GM20000 (cell line): ENCODE measurements around the gene PTPN5.
A peak's percentile ranks its signal among the peaks of the same experiment; 100 is the strongest.
"Not testable (repeated sequence)": the region's sequence is repeated elsewhere in the genome, so short reads cannot be mapped to it uniquely, and the experiment has no call there.

ENCODE experiments used
- DNase-seq: peaks from one replicate; pipeline ENCODE4 v3.0.0; 2012; ENCODE audit warnings: low spot score
- CTCF ChIP-seq: IDR thresholded peaks from 2 replicates; pipeline ENCODE4 v1.5.1; 2012; ENCODE audit warnings: mild to moderate bottlenecking, control low read depth; ENCODE audit errors: extremely low read depth, missing control alignments

Gene PTPN5

GRCh38 chr11:18791207-18791968 lies at the start of gene PTPN5:
Gene PTPN5 (minus strand): TSS chr11:18791798. CDS start chr11:18771958, 19,840 bp downstream.
- no peak for DNase-seq

GRCh38 chr11:18836417-18836816 lies 44.8 kb upstream of the PTPN5 start:
- DNase-seq, result no peak
- no peak for TF ChIP-seq CTCF

More at GRCh38 chr11:18791207-18791968, at the start of gene PTPN5:
- TF ChIP-seq CTCF, result no peak

GRCh38 chr11:18834754-18835466 lies 43.3 kb upstream of the PTPN5 start:
- no peak for TF ChIP-seq CTCF
- DNase-seq, result no peak

GRCh38 chr11:18820160-18820559 lies 28.6 kb upstream of the PTPN5 start:
- DNase-seq, result not testable (repeated sequence)

GRCh38 chr11:18804199-18804999 lies 12.8 kb upstream of the PTPN5 start:
- DNase-seq, result no peak
- no peak for TF ChIP-seq CTCF

- peak; percentile 43 for TF ChIP-seq CTCF
Measured at GRCh38 chr11:18802381-18803257, 11.0 kb upstream of the PTPN5 start.

More at GRCh38 chr11:18802381-18803257, 11.0 kb upstream of the PTPN5 start:
- peak; percentile 60 for DNase-seq
